ENCODE data around the gene SMG5. TPM values are rescaled to one million over a fixed set of nuclear protein-coding genes. Genes with fewer than 3 reads are reported as not detected.

Gene SMG5
- total and polyA plus RNA-seq, 2 donors (not counting 1 experiment from before 2014, with no cell fraction given): 53.5 to 77.0 TPM

- H3K36me3 ChIP-seq (replicated peaks in 1 of 2; ENCODE audit: control extremely low read depth in 1 of 2, control insufficient read depth in 1 of 2, extremely low read depth in 1 of 2, insufficient read depth in 2 of 2, low read length in 1 of 2): peaks cover 25 to 42% of the 10 kb centered on the region in 2 experiments
These were observed 60.5 kb downstream of the SMG5 start for GRCh38 chr1:156221986-156222692.

More at GRCh38 chr1:156221986-156222692, 60.5 kb downstream of the SMG5 start:
- H4K20me1 ChIP-seq (ENCODE audit: control insufficient read depth, insufficient read depth, low read length, poor library complexity, severe bottlenecking): peaks cover 24% of the 10 kb centered on the region
- H3K27me3 ChIP-seq (replicated peaks in 1 of 4; ENCODE audit: control extremely low read depth in 1 of 4, control insufficient read depth in 3 of 4, insufficient read depth in 4 of 4, low read length in 3 of 4): no peaks in the 10 kb centered on the region
- no peaks in the 10 kb centered on the region for H3K9me3 ChIP-seq (ENCODE audit: control extremely low read depth in 1 of 3, control insufficient read depth in 2 of 3, insufficient read depth in 1 of 3, low read length in 2 of 3)
- H3K9ac ChIP-seq (ENCODE audit: low read length): no peak overlapping the region
- no peak for ATAC-seq (ENCODE audit: low read depth)
- H3K27ac ChIP-seq (ENCODE audit: low read length in 2 of 2): no peak overlapping the region
- DNase-seq: no peak
- ChIA-PET CTCF (interaction anchor here (0.9 to 14.5 kb wide), 3 partner anchors 13 to 125 kb away, joined by 3 to 381 read pairs (median 3); no protein-coding TSS in a partner anchor), POLR2A (interaction anchor here (0.6 kb wide), 1 partner anchor 236 kb away, joined by 14 read pairs; no protein-coding TSS in a partner anchor)
- H3K4me1 ChIP-seq (ENCODE audit: control insufficient read depth in 2 of 2, insufficient read depth in 2 of 2, low read length in 2 of 2): no peaks in the 10 kb centered on the region
- H3K4me1 Mint-ChIP-seq: peaks cover 14% of the 10 kb centered on the region
- no peak overlapping the region for H3K27ac Mint-ChIP-seq
- TF ChIP-seq EZH2 (IDR thresholded peaks at IDR 0.05; ENCODE audit: borderline replicate concordance, insufficient read depth, low read depth, low read length, poor library complexity, severe bottlenecking): no peak
- no peak for TF ChIP-seq CTCF (IDR thresholded peaks at IDR 0.05)
- H2AFZ ChIP-seq (ENCODE audit: insufficient read depth, low read depth, low read length, poor library complexity, severe bottlenecking): no peak overlapping the region
- no peak overlapping the region for H3K4me3 Mint-ChIP-seq
- intact Hi-C loops (cut with micrococcal nuclease): no loop called here
- H3K4me2 ChIP-seq (replicated peaks; ENCODE audit: low read depth, low read length, poor library complexity, severe bottlenecking): no peak overlapping the region
- no peaks in the 10 kb centered on the region for H3K27me3 Mint-ChIP-seq
- H3K4me3 ChIP-seq (ENCODE audit: control extremely low read depth in 1 of 5, extremely low read depth in 1 of 5, insufficient read depth in 1 of 5, low read depth in 2 of 5, low read length in 4 of 5): no peak overlapping the region
- no peaks in the 10 kb centered on the region for H3K9me3 Mint-ChIP-seq (ENCODE audit: insufficient read depth)
- 95% methylated on average over 8 of the region's 13 CpGs for WGBS (ENCODE audit: insufficient coverage)
- peaks cover 54% of the 10 kb centered on the region for H3K79me2 ChIP-seq (ENCODE audit: control insufficient read depth, insufficient read depth, low read length)

Measured in B cell (primary cell).